ENCODE measurements around the gene FRS2.

Gene FRS2

GRCh38 chr12:69534389-69534822 is 64.2 kb downstream of the FRS2 start:
- DNase-seq: peak; percentile 8

GRCh38 chr12:69540987-69541386 is 70.8 kb downstream of the FRS2 start:
- DNase-seq: no peak

GRCh38 chr12:69544087-69544486 is 73.9 kb downstream of the FRS2 start:
- DNase-seq: no peak

- DNase-seq: no peak
Measured at GRCh38 chr12:69545081-69545480, 74.9 kb downstream of the FRS2 start.

GRCh38 chr12:69546693-69547438 is 76.7 kb downstream of the FRS2 start:
- no peak for DNase-seq

- DNase-seq: no peak
Measured at GRCh38 chr12:69548687-69549086, 78.5 kb downstream of the FRS2 start.

GRCh38 chr12:69550569-69551350 is 80.6 kb downstream of the FRS2 start:
- DNase-seq: no peak

GRCh38 chr12:69553628-69554248 is 83.5 kb downstream of the FRS2 start:
- no peak for DNase-seq

- DNase-seq: no peak
Measured at GRCh38 chr12:69555461-69555860, 85.3 kb downstream of the FRS2 start.

- no peak for DNase-seq
Measured at GRCh38 chr12:69556383-69556782, 86.2 kb downstream of the FRS2 start.

GRCh38 chr12:69563166-69563762 is 93.1 kb downstream of the FRS2 start:
- DNase-seq: no peak

GRCh38 chr12:69566603-69567002 is 96.4 kb downstream of the FRS2 start:
- no peak for DNase-seq

GRCh38 chr12:69569236-69569635 is 99.0 kb downstream of the FRS2 start:
- no peak for DNase-seq

- no peak for DNase-seq
Measured at GRCh38 chr12:69570000-69570516, 99.9 kb downstream of the FRS2 start.

- DNase-seq: peak; percentile 81
Measured at GRCh38 chr12:69570545-69571399, 100.6 kb downstream of the FRS2 start.

- no peak for DNase-seq
Measured at GRCh38 chr12:69575346-69575745, 105.2 kb downstream of the FRS2 start.

- no peak for DNase-seq
Measured at GRCh38 chr12:69578283-69578682, 108.1 kb downstream of the FRS2 start.

- no peak for DNase-seq
Measured at GRCh38 chr12:69579029-69579428, 108.8 kb downstream of the FRS2 start.

- no peak for DNase-seq
Measured at GRCh38 chr12:69580074-69580473, 109.9 kb downstream of the FRS2 start.

GRCh38 chr12:69583203-69583602 is 113.0 kb downstream of the FRS2 start:
- DNase-seq: no peak

GRCh38 chr12:69585189-69586062 is 115.2 kb downstream of the FRS2 start, which contains the start of gene CCT2:
Gene CCT2, plus strand, starts transcription at chr12:69585459. Its CDS starts 63 bp downstream, at chr12:69585522.
- DNase-seq: peak; percentile 96

Data from CD4-positive, alpha-beta T cell treated with Interleukin-21 for 1 hour (primary cell).